A673 (cell line): ENCODE measurements around the gene STAT5B. TPM values are rescaled to one million over a fixed set of nuclear protein-coding genes. Genes with fewer than 3 reads are reported as not detected.

Experiments used
- BruUV-seq: library from RNA; stranded (reverse); fragments of 400-500 nt; replicated peaks from 2 replicates; lab custom pipeline; 2021; lab: Mats Ljungman, UMichigan
- CTCF ChIA-PET: fragments of 300-600 bp; sonication (Branson Sonifier 250); formaldehyde crosslinking; loops from one replicate; lab custom pipeline; 2022; ENCODE audit warnings: antibody characterized with exemption; lab: Charles Lee
- POLR2A ChIA-PET: fragments of 300-600 bp; sonication (Branson Sonifier 250); formaldehyde crosslinking; loops from one replicate; lab custom pipeline; 2022; ENCODE audit warnings: antibody characterized with exemption; ENCODE audit not compliant: low non-redundant PET; lab: Charles Lee
- DNase-seq: peaks from one replicate; pipeline ENCODE4 v3.0.0-alpha.2; 2015; ENCODE audit warnings: low spot score
- H3K27ac ChIP-seq: fragments of 200-600 bp; sonication (generic); 2 replicates; pipeline ENCODE4 v1.5.1; 2016; ENCODE audit warnings: mixed run types, low read depth, mild to moderate bottlenecking, mixed read lengths, antibody characterized with exemption, low read length; ENCODE audit not compliant: poor library complexity, severe bottlenecking
- H3K27me3 ChIP-seq: fragments of 200-600 bp; sonication (generic); replicated peaks from 2 replicates; pipeline ENCODE4 v1.6.1; 2017; ENCODE audit warnings: mixed run types, low read depth, mild to moderate bottlenecking, mixed read lengths, antibody characterized with exemption, low read length; ENCODE audit not compliant: insufficient read depth, poor library complexity
- H3K36me3 ChIP-seq: fragments of 200-600 bp; sonication (generic); 2 replicates; pipeline ENCODE4 v1.6.1; 2016; ENCODE audit warnings: mixed run types, mild to moderate bottlenecking, mixed read lengths, antibody characterized with exemption, low read length; ENCODE audit not compliant: insufficient read depth, poor library complexity, severe bottlenecking
- H3K4me1 ChIP-seq: fragments of 200-600 bp; sonication (generic); 2 replicates; pipeline ENCODE4 v1.6.1; 2017; ENCODE audit warnings: mixed run types, mild to moderate bottlenecking, mixed read lengths, antibody characterized with exemption, low read length; ENCODE audit not compliant: insufficient read depth, poor library complexity, severe bottlenecking
- H3K4me3 ChIP-seq: fragments of 200-600 bp; sonication (generic); 2 replicates; pipeline ENCODE4 v1.5.1; 2016; ENCODE audit warnings: low read depth, mixed run types, mild to moderate bottlenecking, mixed read lengths, low read length; ENCODE audit not compliant: poor library complexity, severe bottlenecking
- H3K9me3 ChIP-seq: fragments of 200-600 bp; sonication (generic); 2 replicates; pipeline ENCODE4 v1.6.1; 2016; ENCODE audit warnings: mixed run types, low read depth, mild to moderate bottlenecking, mixed read lengths, antibody characterized with exemption, low read length; ENCODE audit not compliant: poor library complexity, severe bottlenecking
- EZH2 ChIP-seq: fragments of 200-600 bp; sonication (generic); IDR thresholded peaks from 2 replicates; pipeline ENCODE4 v1.6.1; 2017; ENCODE audit warnings: borderline replicate concordance, low read depth, mild to moderate bottlenecking, mixed read lengths, antibody characterized with exemption, low read length; ENCODE audit not compliant: poor library complexity, severe bottlenecking
- intact Hi-C: fragments of 100-400 bp; cut with micrococcal nuclease; formaldehyde crosslinking; loops from one replicate; pipeline ENCODE4 v1.10.0; 2022; ENCODE audit not compliant: unreplicated experiment
- total RNA-seq: library from RNA; stranded (reverse); gene quantifications from 2 replicates; pipeline ENCODE4 v1.2.3, GENCODE V29; 2021
- TF ChIP-seq, protein P1 (sequence below): fragments of 300-800, 200-600 bp; sonication (generic); conservative IDR thresholded peaks from 2 replicates; pipeline ENCODE4 v1.5.1; 2017; ENCODE audit warnings: low read depth, mild to moderate bottlenecking, antibody characterized with exemption, low read length, moderate library complexity, mixed read lengths

The STAT5B gene
- total RNA-seq, 1 experiment from 2014 or later: 11.2 TPM

- Histone ChIP-seq H3K27me3 (no peaks in the 10 kb centered on the region), H3K9me3 (no peaks in the 10 kb centered on the region), H3K36me3 (no peaks in the 10 kb centered on the region), H3K27ac (no peak overlapping the region), H3K4me3 (no peak overlapping the region), H3K4me1 (peaks cover 8% of the 10 kb centered on the region)
- no peak for TF ChIP-seq EZH2
- TF ChIP-seq, protein P1, sequence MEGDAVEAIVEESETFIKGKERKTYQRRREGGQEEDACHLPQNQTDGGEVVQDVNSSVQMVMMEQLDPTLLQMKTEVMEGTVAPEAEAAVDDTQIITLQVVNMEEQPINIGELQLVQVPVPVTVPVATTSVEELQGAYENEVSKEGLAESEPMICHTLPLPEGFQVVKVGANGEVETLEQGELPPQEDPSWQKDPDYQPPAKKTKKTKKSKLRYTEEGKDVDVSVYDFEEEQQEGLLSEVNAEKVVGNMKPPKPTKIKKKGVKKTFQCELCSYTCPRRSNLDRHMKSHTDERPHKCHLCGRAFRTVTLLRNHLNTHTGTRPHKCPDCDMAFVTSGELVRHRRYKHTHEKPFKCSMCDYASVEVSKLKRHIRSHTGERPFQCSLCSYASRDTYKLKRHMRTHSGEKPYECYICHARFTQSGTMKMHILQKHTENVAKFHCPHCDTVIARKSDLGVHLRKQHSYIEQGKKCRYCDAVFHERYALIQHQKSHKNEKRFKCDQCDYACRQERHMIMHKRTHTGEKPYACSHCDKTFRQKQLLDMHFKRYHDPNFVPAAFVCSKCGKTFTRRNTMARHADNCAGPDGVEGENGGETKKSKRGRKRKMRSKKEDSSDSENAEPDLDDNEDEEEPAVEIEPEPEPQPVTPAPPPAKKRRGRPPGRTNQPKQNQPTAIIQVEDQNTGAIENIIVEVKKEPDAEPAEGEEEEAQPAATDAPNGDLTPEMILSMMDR: no peak
- no TSS peak for BruUV-seq
- ChIA-PET CTCF (no interaction called here), POLR2A (no interaction called here)
- intact Hi-C loops: no loop called here
- no peak for DNase-seq
These were observed 2.5 kb downstream of the STAT5B start for GRCh38 chr17:42273474-42274252.

GRCh38 chr17:42272162-42272907 lies 3.9 kb downstream of the STAT5B start:
- no TSS peak for BruUV-seq
- Histone ChIP-seq H3K4me3 (no peak overlapping the region), H3K36me3 (no peaks in the 10 kb centered on the region), H3K27ac (no peak overlapping the region), H3K27me3 (no peaks in the 10 kb centered on the region), H3K4me1 (peaks cover 8% of the 10 kb centered on the region), H3K9me3 (no peaks in the 10 kb centered on the region)
- intact Hi-C loops: no loop called here
- ChIA-PET CTCF (no interaction called here), POLR2A (no interaction called here)
- TF ChIP-seq EZH2: no peak
- TF ChIP-seq, protein P1: no peak
- no peak for DNase-seq

DNA sequence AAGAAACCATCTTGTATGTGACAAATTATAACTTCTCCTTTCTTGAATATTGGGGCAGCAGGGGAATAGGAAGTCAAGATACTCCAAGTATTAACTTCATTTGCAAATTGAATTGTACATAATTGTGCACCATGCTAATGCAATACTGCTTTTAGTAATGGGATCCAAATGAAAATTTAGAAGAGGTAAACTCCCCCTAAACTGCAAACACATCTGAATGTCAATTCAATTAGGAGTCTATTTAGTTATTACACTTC lies 4.5 kb downstream of the STAT5B start:
- H3K4me1 ChIP-seq: peaks cover 8% of the 10 kb centered on the region
- H3K27me3 ChIP-seq: no peaks in the 10 kb centered on the region
- H3K36me3 ChIP-seq: no peaks in the 10 kb centered on the region
- H3K4me3 ChIP-seq: no peak overlapping the region
- ChIA-PET CTCF (no interaction called here), POLR2A (no interaction called here)
- intact Hi-C loops: no loop called here
- BruUV-seq: no TSS peak
- no peak overlapping the region for H3K27ac ChIP-seq
- TF ChIP-seq EZH2: no peak
- TF ChIP-seq, protein P1: no peak
- DNase-seq: no peak
- H3K9me3 ChIP-seq: no peaks in the 10 kb centered on the region
